AML-193 (cell line): ENCODE results near the gene AGO1.

Experiments used
- DNase-seq, 2 experiments: peaks; one replicate each; lab custom pipeline; 2025; lab: John Stamatoyannopoulos, UW

AGO1 gene

DNA sequence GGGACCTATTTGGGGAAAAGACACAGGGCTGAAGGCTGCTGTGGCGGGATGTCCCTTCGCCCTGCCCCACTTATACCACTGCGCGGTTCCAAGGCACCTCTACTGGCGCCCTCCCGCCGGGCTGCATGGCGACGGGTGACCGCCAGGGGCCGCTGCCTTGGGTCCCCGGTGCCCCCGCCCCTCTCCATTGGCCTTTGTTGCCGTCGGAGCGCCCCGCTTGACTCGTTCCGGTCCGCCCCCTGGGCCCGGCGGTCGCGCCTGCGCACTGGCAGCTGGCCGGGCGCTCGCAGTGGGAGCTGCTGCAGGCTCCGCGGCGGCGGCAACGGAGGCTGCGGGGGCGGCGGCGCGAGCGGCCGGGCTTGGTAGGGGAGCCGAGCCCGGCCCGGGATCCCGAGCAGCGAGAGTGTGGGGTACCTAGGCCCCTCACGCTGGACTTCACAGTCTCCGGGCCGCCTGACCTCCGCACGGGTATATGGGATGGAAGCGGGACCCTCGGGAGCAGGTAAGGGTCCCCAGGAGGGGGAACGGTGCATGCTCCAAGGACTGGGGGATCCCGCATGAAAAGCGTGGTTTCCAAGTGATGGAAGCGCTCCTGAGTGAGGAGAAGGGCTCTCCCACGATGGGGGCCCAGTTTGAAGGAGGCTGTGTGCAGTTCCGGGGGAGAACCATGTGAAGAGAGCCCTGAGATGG lies at the start of gene AGO1:
Gene AGO1 (plus strand): TSS at position 265 of the 690 bp plus-strand sequence. CDS start 213 bp downstream, at position 478.
- peak; percentile 82 to 86 for DNase-seq

DNA sequence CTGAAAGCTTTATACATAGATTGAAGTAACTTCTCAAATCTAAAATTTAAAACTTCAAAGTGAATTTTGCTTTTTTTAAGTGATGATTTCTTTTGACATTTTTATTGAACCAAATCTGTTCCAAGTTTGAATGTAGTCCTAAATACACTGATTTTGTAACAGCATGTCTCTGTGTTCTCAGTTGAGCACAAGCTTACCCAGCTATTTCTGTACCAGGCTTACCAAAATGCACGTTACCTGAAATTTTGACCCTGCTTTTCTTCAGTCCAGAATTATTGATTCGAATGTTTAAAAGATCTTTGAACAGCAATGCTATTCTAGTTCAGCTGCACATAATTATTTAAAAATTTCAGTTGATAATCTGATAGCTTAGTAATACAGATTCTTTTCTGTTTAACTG lies 49.6 kb upstream of the AGO1 start:
- no peak for DNase-seq

DNA sequence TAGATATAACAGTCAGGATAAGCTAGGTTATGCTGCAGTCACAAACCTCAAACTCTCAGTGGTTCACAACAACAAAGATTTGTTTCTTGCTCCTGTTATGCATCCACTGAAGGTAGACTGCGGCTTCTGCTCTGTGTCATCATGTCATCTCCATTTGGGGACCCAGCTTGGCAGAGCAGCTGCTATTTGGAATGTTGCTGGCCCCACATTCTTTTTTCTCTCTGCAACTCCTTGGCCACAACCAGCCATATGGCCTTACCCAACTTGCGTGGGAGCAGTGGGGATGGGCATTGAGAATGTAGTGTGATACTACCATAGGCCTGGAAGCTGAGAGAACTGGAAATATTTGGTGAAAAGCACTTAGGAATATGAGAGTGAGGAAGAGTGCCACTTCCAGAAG lies 48.8 kb upstream of the AGO1 start:
- DNase-seq, result no peak

DNA sequence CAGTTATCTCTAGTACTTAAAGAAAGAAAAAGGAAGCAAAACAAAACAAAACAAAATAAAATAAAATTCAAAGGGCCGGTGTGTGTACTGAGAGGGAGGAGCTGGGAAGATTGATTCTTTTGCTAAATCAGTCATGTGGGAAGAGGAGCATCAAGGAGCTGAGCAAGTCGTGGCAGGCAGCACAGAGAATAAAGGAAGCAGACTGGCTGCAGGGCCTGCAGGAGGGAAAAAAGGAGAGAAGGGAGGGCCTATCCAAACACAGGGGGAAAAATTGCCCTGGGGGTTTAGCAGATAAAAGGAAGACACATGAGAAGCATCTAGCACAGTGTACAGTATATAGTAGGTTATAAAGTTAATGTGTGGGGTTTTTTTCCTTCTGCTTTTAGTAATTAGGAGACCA lies 47.6 kb upstream of the AGO1 start:
- no peak for DNase-seq

DNA sequence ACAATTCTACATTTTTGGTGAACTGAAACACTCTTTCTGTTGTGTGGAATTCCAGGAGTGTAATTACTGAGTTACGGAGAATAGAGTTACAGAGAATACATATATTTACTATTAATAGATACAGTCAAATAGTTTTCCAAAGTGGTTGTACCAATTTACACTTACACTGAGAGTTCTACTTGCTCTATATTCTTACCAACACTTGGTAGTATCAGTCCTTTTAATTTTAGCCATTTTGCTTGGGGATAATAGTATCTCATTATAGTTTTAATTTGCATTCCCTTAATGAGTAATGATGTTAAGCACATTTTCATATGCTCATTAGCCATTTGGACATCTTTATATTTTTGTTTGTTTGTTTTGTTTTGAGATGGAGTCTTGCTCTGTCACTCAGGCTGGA lies 46.3 kb upstream of the AGO1 start:
- DNase-seq, result no peak

DNA sequence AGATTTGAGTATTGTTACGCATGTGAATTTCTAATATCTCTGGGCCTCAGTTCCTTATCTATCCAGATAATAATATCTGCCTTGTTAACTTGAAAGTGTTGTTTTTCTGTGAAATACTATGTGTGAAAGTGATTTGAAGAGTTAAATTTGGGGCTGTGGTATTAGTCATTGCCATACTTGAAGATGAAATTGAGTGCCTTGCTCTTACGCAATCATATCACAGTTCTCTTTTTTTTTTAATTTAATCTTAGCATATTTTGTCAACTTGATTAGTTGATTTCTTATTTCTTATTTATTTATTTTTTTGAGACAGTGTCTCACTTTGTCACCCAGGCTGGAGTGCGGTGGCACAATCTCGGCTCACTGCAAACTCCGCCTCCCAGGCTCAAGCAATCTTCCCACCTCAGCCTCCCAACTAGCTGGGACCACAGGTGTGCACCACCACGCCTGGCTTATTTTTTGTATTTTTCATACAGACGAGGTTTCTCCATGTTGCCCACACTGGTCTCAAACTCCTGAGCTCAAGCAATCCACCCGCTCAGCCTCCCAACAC lies 44.2 kb upstream of the AGO1 start:
- DNase-seq, result peak; percentile 17 to 61

DNA sequence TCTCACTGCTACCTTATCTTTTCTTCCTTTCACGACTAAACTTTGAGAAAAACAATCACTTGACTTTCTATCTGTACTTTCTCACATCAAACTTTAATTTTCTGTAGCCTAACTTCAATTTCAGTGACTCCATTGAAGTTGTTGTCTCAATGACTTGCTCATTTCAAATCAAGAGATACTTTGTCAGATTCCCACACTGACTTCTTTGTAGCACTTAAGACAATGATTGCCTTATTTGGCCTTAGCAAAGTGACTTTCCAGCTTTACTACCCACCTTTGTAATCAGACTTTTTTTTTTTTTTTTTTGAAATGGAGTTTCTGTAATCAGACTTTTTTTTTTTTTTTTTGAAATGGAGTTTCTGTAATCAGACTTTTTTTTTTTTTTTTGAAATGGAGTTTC lies 38.2 kb upstream of the AGO1 start:
- no peak for DNase-seq

DNA sequence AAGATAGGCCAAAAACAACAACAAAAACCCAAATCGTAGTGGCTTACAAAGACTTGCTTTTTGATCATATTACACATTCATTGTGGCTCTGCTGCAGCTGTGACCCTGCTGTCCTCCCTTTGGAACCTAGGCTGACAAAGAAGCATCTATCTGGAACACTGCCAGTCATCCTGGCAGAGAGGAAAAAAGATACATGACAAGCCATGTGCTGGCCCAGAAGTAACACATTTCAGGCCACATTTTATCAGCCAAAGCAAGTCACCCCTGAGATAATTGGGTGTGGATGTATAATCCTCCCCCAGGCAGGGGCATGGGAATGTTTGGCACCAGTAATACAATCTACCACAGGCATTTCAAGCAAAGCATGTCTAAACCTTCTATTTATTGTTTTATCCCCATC lies 37.2 kb upstream of the AGO1 start:
- DNase-seq, result no peak

DNA sequence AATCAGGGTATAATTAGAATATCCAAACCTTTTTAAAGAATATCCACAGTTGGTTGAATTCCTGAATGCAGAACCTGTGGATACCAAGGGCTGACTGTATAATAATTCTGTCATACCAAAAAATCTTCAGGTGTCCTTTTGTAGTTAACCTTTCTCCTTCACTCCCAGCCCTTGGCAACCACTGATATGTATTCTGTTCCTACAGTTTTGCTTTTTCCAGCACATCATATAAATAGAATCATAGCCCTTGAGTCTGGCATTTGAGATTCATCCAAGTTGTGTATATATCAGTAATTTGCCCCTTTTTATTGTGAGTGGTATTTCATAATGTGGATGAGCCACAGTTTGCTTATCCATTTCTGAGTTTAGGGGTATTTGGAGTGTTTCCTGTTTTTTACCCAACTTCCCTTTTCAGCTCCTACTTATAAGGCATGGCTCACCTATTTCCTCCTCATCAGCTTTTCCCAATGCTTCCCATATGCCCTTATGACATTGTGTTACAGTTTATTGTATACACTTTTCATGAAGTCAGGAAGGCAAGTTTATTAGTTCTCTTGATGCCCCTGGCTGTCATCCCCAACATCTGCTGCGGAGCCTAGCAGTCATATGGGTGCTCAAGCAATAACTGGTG lies 35.0 kb upstream of the AGO1 start:
- peak; percentile 49 to 50 for DNase-seq

DNA sequence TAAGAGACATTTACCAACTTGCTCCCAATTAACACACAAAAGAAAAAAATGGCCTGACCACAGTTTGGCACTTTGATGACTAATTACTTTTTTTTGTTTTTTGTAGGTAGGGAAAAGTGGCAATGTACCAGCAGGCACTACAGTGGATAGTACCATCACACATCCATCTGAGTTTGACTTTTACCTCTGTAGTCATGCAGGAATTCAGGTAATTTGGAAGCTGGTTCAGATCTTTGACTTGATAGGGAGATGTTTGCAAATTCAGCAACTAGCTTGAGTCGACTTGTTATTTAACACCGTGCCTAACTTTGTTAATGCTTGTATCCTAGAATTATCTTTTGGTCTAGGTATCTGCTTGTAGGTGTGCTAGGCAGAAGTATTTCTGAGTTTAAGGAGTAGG lies 33.0 kb upstream of the AGO1 start:
- DNase-seq, result no peak

DNA sequence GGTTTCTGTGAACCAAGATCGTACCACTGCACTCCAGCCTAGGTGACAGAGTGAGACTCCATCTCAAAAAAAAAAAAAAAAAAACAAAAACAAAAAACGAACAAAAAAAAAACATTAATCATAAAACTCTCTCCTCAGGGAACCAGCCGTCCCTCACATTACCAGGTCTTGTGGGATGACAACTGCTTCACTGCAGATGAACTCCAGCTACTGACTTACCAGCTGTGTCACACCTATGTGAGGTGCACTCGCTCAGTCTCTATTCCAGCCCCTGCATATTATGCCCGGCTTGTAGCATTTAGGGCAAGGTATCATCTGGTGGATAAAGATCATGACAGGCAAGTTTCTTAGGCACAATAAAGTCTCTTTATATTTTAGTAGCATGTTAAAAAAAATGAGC lies 32.3 kb upstream of the AGO1 start:
- DNase-seq, result no peak

DNA sequence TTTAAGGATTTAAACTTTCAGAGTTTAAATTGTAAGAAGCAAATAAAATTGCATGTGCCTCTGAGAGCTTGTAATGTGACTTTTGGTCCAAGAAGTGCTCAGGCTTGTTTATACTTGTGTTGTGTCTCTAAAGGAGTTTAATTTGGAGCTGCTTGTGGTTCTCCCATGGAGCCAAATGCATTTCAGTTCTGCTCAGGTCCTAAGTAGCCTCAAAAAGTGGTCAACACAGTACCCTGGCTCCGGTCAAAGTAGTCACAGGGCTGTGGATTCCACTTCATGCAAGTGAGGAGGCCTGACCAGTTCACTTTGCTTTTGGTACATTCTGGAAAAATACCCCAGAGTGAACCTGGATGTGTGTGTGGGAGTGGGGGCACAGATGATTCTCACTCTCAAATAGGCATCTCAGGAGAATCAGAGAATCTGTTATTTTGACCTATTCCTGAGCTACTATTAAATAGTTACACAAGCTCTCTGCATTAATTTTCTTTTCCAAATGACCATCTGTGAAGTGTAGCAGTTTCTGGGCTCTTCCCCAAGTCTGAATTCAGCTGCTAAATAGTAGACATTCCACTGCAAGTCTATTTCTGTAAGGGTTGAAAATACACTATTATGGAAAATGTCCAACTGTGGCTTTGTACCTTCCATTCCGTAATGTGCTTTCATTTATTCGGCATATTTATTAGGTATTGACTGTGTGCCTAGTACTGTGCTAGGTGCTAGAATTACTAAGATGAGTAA lies 31.7 kb upstream of the AGO1 start:
- no peak for DNase-seq

DNA sequence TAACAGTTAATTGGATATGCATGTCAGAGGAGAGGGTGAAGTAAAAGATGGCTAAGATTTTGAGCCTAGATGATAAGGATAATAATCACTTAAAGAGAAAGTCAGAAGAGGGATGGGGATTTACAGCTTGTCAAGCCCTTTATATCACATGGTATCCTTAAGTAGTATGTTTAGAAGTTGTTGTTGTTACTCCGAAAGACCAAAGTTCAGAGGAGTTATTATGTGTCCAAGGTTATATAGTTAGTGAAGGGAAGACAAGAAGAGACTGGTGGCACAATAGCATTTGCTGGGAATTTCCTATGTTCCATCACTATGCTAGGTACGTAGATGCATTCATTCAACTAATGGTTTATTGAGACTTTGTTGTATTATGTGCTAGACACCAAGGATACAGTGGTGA lies 30.8 kb upstream of the AGO1 start:
- DNase-seq, result no peak

DNA sequence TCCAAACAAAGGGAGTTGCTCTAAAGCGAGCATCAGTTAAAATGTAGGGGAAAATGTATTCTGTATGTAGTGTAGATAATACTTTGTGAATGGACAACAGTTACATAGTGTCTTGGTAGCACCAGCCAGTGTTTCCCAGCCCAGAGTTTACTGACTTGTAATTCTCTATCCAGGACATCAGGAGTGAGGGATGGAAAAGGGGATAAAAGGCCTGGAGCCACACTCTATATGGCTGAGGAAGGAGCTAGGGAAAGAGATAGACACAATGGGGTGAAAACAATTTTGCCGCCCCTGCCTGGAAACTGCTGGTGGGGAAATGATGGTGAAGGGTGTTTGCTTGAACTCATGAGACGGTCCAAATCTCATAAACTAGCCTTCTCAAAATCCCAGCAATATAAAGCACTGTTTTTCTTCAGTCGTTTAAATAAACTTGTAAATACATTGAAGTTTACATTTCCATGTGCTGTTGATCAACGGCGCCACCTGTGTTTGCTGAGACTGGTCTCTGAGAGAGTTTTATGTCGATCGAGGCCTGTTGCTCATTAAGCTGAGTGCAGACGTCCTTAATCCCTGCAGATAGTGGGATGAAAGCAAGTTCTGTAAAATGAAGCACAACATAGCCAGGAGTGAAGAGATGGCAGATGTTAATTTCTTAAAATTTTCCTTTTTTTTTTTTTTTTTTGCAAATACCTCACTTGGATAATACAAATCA lies 27.9 kb upstream of the AGO1 start:
- no peak for DNase-seq

DNA sequence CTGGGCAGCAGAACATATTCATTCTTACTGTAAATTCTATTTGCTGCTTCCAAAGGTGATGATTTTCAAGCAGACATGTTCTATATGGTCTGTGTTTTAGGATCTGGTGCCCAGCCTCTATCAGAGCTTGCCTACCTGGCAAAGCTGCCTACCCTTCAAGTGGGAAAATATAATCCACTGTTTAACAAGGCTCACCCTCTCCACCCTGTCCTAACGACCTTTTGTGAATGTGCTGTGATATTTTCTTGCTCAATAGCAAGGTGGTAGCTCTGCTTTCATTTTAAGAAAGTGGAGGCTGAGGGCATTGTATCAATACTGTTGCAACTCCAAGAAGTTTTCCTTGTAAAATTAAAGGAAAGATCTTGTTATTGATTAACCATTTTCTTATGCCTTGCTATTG lies 26.0 kb upstream of the AGO1 start:
- no peak for DNase-seq

DNA sequence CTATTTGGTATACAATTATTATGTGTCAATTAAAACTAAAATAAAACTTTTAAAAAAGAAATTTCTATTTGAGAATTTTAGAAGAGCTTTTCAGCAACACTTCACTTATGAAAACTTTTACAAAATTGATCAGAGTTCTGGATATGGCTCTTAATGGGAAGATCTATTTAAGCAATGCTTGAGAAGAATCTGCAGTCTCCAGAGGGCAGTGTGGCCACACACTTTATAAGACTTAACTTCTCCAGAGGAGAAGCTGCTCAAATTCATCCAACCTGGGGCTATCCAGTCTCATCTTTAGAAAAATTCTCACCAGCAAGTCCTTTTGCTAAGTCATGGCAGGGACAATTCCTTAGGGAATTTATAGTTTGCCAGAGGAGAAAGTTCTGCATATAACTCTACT lies 25.2 kb upstream of the AGO1 start:
- DNase-seq, result peak; percentile 33 to 36

DNA sequence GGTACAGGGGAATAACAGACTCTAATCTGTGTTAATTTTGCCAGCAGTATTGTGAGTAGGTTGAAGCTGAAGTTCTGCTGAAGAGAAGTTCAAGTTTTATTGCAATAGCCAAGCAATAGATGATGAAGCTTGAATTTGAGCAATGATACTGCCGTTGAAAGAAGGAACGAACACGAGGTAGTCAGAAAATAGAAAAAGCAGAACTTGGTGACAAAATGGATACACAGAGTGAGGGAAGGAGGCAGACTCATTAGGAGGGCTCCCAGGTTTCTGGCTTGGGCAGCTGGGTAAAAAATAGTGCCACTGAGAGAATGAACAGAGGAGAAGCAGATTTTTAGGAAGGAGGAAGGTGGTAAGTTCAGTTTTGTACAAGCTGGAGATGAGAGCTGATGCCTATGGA lies 22.3 kb upstream of the AGO1 start:
- DNase-seq, result peak; percentile 74 to 88

DNA sequence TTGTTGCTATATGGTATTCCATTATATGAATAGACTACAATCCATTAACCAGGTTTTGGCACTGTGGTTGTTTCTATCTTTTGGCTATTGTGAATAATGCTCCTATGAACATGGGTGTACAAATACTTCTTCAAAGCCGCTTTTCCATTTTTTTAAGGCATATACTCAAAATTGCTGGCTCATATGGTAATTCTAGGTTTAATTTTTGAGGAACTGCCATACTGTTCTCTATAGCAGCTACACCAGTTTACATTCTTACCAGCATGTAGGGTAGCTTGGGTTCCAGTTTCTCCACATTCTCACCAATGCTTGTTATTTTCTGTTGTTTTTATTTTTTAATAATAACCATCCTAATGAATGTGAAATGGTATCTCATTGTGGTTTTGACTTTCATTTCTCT lies 19.9 kb upstream of the AGO1 start:
- DNase-seq, result no peak

DNA sequence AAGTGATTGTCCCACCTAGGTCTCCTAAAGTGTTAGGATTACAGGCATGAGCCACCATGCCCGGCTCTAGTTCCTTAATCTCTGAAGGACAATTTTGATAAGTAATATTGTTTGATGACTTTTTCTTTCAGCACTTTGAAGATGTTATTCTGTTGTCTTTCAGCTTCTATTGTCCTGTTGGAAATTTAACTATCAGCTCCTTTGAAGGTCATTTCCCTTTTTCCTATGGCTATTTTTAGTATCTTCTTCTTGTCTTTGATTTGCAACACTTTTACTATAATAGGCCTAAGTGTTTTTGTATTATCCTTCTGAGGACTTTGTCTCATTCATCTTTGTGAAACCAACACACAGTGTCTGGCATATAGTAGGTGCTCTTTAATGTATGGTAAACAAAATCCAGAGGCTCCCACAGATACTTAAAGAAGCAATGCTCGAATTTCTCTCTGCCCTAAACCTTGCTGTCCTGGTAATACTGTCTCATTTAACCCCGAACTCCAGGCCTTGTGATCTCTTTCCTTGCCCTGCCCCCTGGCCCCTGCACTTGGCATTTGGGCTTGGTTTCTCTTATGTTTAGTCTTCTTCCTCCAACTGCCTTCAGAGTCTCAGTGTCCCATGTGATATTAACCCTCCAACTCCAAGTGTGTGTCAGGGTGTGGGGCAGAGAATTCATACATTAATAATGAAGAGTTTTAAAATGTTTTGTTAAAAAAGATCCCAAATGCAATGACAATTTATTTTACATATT lies 19.0 kb upstream of the AGO1 start:
- no peak for DNase-seq

DNA sequence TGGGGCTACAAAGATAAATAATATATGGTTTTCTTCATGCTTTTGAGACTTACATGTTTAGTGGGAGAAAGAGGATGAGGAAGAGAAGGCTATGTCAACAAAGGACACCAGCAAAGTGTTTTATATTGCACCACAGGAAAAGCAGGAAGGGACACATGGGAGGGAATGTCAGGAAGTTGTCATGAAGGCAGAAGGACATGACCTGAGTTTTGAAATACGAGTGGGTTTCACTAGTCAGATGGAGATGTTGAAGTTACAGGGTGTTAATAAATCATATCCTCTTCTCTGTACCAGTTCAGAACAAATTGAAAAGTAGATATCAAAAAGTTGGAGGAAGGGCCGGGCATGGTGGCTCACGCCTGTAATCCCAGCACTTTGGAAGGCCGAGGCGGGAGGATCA lies 18.2 kb upstream of the AGO1 start:
- DNase-seq, result peak; percentile 19 to 23

DNA sequence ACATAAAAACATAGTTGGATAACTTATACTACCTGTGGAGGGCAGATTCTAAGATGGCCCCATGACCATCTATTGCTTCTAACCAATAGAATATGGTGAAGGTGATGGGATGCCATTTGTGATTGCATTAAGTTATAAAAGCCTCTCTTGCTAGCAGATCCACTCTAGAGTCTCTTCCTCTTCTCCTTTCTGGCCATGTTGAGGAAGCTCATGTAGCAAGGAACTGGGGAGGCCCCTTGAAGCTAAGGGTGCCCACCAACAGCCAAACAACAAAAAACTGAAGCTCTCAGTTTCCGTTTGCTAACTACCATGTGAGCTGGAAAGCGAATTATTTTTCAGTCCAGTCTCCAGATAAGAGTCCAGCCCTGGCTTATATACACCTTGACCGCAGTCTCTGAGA lies 16.0 kb upstream of the AGO1 start:
- DNase-seq, result peak; percentile 5 to 16
